PC-9 (cell line): Measurements from ENCODE around the gene MMP17.

ENCODE experiments used
- EZH2 ChIP-seq: fragments of 200-600 bp; sonication (generic); IDR thresholded peaks from 2 replicates; pipeline ENCODE4 v1.8.0; 2017; ENCODE audit warnings: antibody characterized with exemption, low read depth
- TF ChIP-seq, protein P1 (sequence below): fragments of 200-600 bp; sonication (generic); conservative IDR thresholded peaks from 2 replicates; pipeline ENCODE4 v1.6.1; 2017; ENCODE audit warnings: mixed run types, antibody characterized with exemption, mild to moderate bottlenecking, moderate library complexity

DNA sequence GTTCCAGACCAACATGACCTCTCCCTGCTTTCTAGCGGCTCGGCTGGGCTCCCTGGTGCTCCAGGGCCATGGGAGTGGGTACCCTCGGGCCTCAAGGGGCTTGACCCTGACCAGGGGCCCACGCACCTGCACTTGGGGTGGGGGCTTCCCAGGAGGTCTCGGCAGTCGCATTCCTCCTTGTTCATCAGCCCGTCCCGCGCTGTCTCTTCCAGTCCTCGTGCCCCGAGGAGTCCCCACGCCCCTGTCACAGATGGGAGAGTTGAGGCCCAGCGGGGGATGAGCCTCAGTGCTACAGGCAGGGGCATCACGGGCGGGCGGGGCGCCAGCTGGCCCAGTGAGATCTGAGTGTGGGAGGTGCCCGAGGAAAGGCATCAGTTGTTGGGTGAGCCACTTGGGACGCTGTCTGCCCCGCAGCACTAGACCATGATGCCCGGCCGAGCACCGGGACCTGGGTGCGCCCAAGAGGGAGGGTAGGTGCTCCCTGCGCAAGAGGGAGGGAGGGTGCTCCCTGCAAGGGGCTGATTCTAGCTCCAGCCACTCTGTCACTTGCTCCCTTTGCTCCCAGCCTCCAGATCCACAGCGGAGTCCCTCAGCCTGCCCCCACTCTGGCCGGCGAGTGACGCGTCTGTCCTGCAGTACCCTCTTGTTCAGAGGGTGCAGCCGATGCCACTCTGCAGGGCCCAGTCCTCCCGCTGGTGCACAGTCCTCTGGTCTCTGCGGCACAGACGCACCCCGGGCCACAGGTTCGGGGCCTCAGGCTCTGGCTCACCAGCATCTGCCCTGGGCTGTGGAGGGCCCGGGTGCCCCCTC, 23.8 kb downstream of the MMP17 start:
- TF ChIP-seq, protein P1, sequence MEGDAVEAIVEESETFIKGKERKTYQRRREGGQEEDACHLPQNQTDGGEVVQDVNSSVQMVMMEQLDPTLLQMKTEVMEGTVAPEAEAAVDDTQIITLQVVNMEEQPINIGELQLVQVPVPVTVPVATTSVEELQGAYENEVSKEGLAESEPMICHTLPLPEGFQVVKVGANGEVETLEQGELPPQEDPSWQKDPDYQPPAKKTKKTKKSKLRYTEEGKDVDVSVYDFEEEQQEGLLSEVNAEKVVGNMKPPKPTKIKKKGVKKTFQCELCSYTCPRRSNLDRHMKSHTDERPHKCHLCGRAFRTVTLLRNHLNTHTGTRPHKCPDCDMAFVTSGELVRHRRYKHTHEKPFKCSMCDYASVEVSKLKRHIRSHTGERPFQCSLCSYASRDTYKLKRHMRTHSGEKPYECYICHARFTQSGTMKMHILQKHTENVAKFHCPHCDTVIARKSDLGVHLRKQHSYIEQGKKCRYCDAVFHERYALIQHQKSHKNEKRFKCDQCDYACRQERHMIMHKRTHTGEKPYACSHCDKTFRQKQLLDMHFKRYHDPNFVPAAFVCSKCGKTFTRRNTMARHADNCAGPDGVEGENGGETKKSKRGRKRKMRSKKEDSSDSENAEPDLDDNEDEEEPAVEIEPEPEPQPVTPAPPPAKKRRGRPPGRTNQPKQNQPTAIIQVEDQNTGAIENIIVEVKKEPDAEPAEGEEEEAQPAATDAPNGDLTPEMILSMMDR: no peak
- TF ChIP-seq EZH2: no peak
